HEK293T (cell line): Measurements from ENCODE around the gene PNMA8B.
"Not testable (repeated sequence)": the region's sequence is repeated elsewhere in the genome, so short reads cannot be mapped to it uniquely, and the experiment has no call there.

Source experiments
- CTCF ChIA-PET: fragments of 350-600 bp; formaldehyde crosslinking; extraction: SDS; loops from one replicate; lab custom pipeline; 2021; ENCODE audit warnings: antibody characterized with exemption, inconsistent platforms; lab: Yijun Ruan, JAX
- POLR2A ChIA-PET: fragments of 350-600 bp; formaldehyde crosslinking; extraction: SDS; loops from one replicate; lab custom pipeline; 2020; ENCODE audit warnings: antibody characterized with exemption, inconsistent platforms; lab: Yijun Ruan, JAX
- DNase-seq: peaks from one replicate; pipeline ENCODE4 v3.0.0; 2012; ENCODE audit warnings: mixed read lengths; ENCODE audit errors: extremely low spot score
- ARNT ChIP-seq: fragments of 450-650 bp; IDR thresholded peaks from 2 replicates; pipeline ENCODE4 v1.6.1; 2017; ENCODE audit warnings: mild to moderate bottlenecking
- BHLHE40 ChIP-seq: fragments of 450-650 bp; IDR thresholded peaks from 2 replicates; pipeline ENCODE4 v1.6.1; 2016; ENCODE audit warnings: mild to moderate bottlenecking, moderate library complexity, borderline replicate concordance
- CTBP1 ChIP-seq: fragments of 450-650 bp; IDR thresholded peaks from 2 replicates; pipeline ENCODE4 v1.6.1; 2016; ENCODE audit warnings: borderline replicate concordance
- ELF4 ChIP-seq: fragments of 450-650 bp; IDR thresholded peaks from 2 replicates; pipeline ENCODE4 v1.6.1; 2017; ENCODE audit warnings: antibody characterized with exemption
- FOXA1 ChIP-seq: fragments of 450-650 bp; IDR thresholded peaks from 2 replicates; pipeline ENCODE4 v1.6.1; 2016; ENCODE audit warnings: mild to moderate bottlenecking
- FOXK2 ChIP-seq: fragments of 450-650 bp; IDR thresholded peaks from 2 replicates; pipeline ENCODE4 v1.6.1; 2016; ENCODE audit warnings: mild to moderate bottlenecking
- FOXM1 ChIP-seq: fragments of 450-650 bp; IDR thresholded peaks from 2 replicates; pipeline ENCODE4 v1.6.1; 2017; ENCODE audit warnings: mild to moderate bottlenecking, borderline replicate concordance
- HDGF ChIP-seq: fragments of 450-650 bp; IDR thresholded peaks from 2 replicates; pipeline ENCODE4 v1.6.1; 2017; ENCODE audit warnings: antibody characterized with exemption, borderline replicate concordance
- L3MBTL2 ChIP-seq: fragments of 450-650 bp; conservative IDR thresholded peaks from 2 replicates; pipeline ENCODE4 v1.6.1; 2016; ENCODE audit warnings: mild to moderate bottlenecking
- LEF1 ChIP-seq: fragments of 450-650 bp; IDR thresholded peaks from 2 replicates; pipeline ENCODE4 v1.6.1; 2017; ENCODE audit warnings: mild to moderate bottlenecking, borderline replicate concordance
- NFRKB ChIP-seq: fragments of 450-650 bp; IDR thresholded peaks from 2 replicates; pipeline ENCODE4 v1.6.1; 2016; ENCODE audit warnings: mild to moderate bottlenecking, moderate library complexity
- PKNOX1 ChIP-seq: fragments of 450-650 bp; IDR thresholded peaks from 2 replicates; pipeline ENCODE4 v1.6.1; 2016
- SP1 ChIP-seq: fragments of 450-650 bp; IDR thresholded peaks from 2 replicates; pipeline ENCODE4 v1.6.1; 2017
- SUZ12 ChIP-seq: fragments of 450-650 bp; IDR thresholded peaks from 2 replicates; pipeline ENCODE4 v1.6.1; 2016; ENCODE audit warnings: mild to moderate bottlenecking
- TARDBP ChIP-seq: fragments of 450-650 bp; IDR thresholded peaks from 2 replicates; pipeline ENCODE4 v1.6.1; 2016
- ZNF384 ChIP-seq: fragments of 450-650 bp; IDR thresholded peaks from 2 replicates; pipeline ENCODE4 v1.6.1; 2016

PNMA8B gene

GRCh38 chr19:46499692-46500091 lies 4.0 kb upstream of the PNMA8B start:
- CTCF ChIA-PET = no interaction called here
- DNase-seq = no peak
- POLR2A ChIA-PET = no interaction called here
- TF ChIP-seq L3MBTL2 (no peak), TARDBP (no peak), FOXM1 (no peak), FOXA1 (no peak), BHLHE40 (no peak), NFRKB (no peak), ZNF384 (no peak), HDGF (no peak), FOXK2 (no peak), CTBP1 (no peak)

DNA sequence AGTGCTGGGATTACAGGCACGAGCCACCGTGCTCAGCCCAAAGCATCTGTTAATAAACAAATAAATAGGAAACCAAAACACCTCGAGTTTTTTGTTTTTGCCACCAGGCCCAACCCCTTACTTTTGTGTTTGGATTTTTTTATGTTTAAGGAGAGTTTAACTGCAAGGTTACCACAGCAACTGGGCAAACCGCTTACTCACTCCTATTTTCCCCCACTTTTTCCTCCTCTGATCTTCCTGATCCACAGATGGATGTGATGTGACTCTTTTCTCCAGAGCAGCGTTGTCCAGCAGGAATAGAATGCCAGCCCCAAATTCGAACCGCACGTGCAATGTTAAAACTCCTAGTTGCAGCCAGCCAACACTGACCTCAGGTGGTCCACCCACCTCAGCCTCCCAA lies 2.1 kb upstream of the PNMA8B start:
- no peak for DNase-seq
- CTCF ChIA-PET = no interaction called here
- POLR2A ChIA-PET = no interaction called here
- TF ChIP-seq SP1 (no peak), CTBP1 (no peak), FOXK2 (no peak), L3MBTL2 (no peak), TARDBP (no peak), ELF4 (no peak), BHLHE40 (no peak), NFRKB (no peak), HDGF (no peak), FOXA1 (no peak), FOXM1 (no peak), ARNT (no peak), SUZ12 (no peak), LEF1 (no peak), ZNF384 (no peak), PKNOX1 (no peak)

DNA sequence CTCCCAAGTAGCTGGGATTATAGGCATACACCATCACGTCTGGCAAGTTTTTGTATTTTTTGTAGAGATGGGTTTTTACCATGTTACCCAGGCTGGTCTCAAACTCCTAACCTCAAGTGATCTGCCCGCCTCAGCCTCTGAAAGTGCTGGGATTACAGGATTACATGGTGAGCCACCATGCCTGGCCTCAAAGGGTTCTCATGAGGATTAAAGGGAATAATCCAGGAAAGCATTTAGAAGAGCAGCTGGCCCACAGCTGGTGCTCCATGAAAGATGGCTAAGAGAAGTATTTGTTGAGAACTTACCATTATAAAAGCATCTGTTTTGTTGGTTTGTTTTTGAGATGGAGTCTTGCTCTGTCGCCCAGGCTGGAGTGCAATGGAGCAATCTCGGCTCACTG lies 1.2 kb upstream of the PNMA8B start:
- CTCF ChIA-PET = interaction anchor here (0.8 kb wide), 1 partner anchor 101 kb away, joined by 3 read pairs; no protein-coding TSS in a partner anchor
- POLR2A ChIA-PET, DNase-seq: not testable (repeated sequence)

GRCh38 chr19:46496304-46496703 lies 637 bp upstream of the PNMA8B start:
- DNase-seq = no peak
- POLR2A ChIA-PET = interaction anchor here (0.5 to 0.8 kb wide), 2 partner anchors 8 to 1120 kb away, joined by 3 read pairs; no protein-coding TSS in a partner anchor
- CTCF ChIA-PET = interaction anchor here (0.8 kb wide), 1 partner anchor 100 kb away, joined by 3 read pairs; no protein-coding TSS in a partner anchor
- TF ChIP-seq ELF4 = no peak
- no peak for TF ChIP-seq CTBP1
- no peak for TF ChIP-seq L3MBTL2
- TF ChIP-seq FOXA1 = no peak
- TF ChIP-seq LEF1 = no peak
- no peak for TF ChIP-seq BHLHE40
- no peak for TF ChIP-seq ZNF384
- TF ChIP-seq FOXK2 = no peak
- TF ChIP-seq TARDBP = no peak

GRCh38 chr19:46494941-46495785 lies 504 bp downstream of the PNMA8B start:
- TF ChIP-seq SP1 (no peak), ARNT (no peak), LEF1 (no peak), ZNF384 (no peak), L3MBTL2 (no peak), TARDBP (no peak), PKNOX1 (no peak)
- ChIA-PET POLR2A (interaction anchor here (0.8 kb wide), 1 partner anchor 9 kb away, joined by 3 read pairs; no protein-coding TSS in a partner anchor), CTCF (no interaction called here)
- DNase-seq = no peak

DNA sequence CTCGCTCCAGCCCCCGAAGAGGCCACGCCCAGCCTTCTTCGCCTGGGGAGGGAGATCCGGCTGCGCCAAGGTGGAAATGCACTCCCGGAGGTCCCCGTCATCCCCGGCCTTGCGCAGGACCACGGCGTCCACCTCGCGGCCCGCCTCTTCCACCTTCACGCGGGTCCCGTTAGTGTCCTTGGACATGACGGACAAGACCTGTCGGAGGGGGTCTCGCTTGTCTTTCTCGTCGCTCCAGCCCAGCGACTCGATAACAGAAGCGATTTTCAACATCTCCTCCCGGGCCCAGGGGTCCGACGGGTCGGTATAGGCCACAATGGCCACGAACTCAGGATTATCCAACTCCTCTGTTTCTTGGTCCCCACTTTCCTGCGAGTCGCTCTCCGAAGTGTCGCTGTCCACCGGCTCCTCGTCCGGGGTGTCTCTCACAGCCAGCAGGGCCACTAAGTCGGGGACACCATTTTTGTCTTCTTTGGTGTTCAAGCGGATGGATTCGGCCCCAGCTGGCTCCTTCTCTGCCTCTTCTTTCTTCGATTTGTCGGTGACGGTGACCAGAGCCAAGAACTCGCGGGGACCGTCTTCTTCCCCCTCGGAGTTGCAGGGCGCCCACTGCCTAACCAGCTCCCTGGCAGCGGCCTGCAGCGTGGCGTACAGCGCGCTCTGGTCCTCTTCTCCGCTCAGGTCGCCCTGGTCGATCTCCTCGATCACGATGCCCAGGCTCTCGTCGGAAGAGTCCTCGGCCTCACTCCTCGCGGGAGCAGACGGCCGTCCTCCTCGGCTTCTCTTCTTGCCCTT lies 1.3 kb downstream of the PNMA8B start:
- ChIA-PET POLR2A (no interaction called here), CTCF (no interaction called here)
- no peak for DNase-seq
- TF ChIP-seq ZNF384 (no peak), HDGF (no peak), L3MBTL2 (no peak), LEF1 (no peak), FOXM1 (no peak)
